Esophagus (tissue), 2 donors: ENCODE data around the gene EIF5A. TPM values are rescaled to one million over a fixed set of nuclear protein-coding genes. Genes with fewer than 3 reads are reported as not detected.
A peak's percentile ranks its signal among the peaks of the same experiment; 100 is the strongest.

Experiments
- H3K27ac ChIP-seq, 2 donors: one replicate each; pipeline ENCODE4 v1.5.1; 2013; ENCODE audit warnings: low read depth in 2 of 2, mild to moderate bottlenecking in 2 of 2, inconsistent platforms in 1 of 2, low read length in 1 of 2, moderate library complexity in 1 of 2
- H3K27me3 ChIP-seq, 2 donors: one replicate each; pipeline ENCODE4 v1.6.1; 2013; ENCODE audit warnings: low read length in 2 of 2, control low read depth in 1 of 2, mild to moderate bottlenecking in 1 of 2; ENCODE audit not compliant: insufficient read depth in 2 of 2, control insufficient read depth in 1 of 2
- H3K36me3 ChIP-seq, 2 donors: one replicate each; pipeline ENCODE4 v1.6.1; 2013; ENCODE audit warnings: low read length in 1 of 2; ENCODE audit not compliant: control insufficient read depth in 2 of 2, insufficient read depth in 2 of 2
- H3K4me1 ChIP-seq, 2 donors: one replicate each; pipeline ENCODE4 v1.6.1; 2013; ENCODE audit warnings: low read length in 1 of 2; ENCODE audit not compliant: control insufficient read depth in 2 of 2, insufficient read depth in 2 of 2
- H3K4me3 ChIP-seq, 2 donors: one replicate each; pipeline ENCODE4 v1.5.1; 2013; ENCODE audit warnings: low read length in 2 of 2, mild to moderate bottlenecking in 2 of 2, low read depth in 1 of 2, moderate library complexity in 1 of 2
- H3K9me3 ChIP-seq, 2 donors: one replicate each; pipeline ENCODE4 v1.6.1; 2013; ENCODE audit warnings: mild to moderate bottlenecking in 2 of 2, low read depth in 1 of 2, low read length in 1 of 2, moderate library complexity in 1 of 2; ENCODE audit not compliant: control insufficient read depth in 2 of 2, insufficient read depth in 1 of 2
- WGBS, 2 donors: extraction: QIAGEN DNeasy Blood & Tissue Kit; methylation state at CpG; one replicate each; pipeline ENCODE4 v1.1.7; 2013; 5-methylcytosine and 5-hydroxymethylcytosine counted together
- polyA plus RNA-seq, 2 donors: library from polyadenylated mRNA; stranded (reverse); fragments of 200-250 nt; gene quantifications; one replicate each; pipeline ENCODE4 v1.2.3, GENCODE V29; 2013
- donor health status: healthy with polysubstance abuse.
- donor health status: Bipolar disorder and iron deficiency.

The EIF5A gene
- polyA plus RNA-seq = 100 to 1,000 TPM; 597 to 599 TPM

DNA sequence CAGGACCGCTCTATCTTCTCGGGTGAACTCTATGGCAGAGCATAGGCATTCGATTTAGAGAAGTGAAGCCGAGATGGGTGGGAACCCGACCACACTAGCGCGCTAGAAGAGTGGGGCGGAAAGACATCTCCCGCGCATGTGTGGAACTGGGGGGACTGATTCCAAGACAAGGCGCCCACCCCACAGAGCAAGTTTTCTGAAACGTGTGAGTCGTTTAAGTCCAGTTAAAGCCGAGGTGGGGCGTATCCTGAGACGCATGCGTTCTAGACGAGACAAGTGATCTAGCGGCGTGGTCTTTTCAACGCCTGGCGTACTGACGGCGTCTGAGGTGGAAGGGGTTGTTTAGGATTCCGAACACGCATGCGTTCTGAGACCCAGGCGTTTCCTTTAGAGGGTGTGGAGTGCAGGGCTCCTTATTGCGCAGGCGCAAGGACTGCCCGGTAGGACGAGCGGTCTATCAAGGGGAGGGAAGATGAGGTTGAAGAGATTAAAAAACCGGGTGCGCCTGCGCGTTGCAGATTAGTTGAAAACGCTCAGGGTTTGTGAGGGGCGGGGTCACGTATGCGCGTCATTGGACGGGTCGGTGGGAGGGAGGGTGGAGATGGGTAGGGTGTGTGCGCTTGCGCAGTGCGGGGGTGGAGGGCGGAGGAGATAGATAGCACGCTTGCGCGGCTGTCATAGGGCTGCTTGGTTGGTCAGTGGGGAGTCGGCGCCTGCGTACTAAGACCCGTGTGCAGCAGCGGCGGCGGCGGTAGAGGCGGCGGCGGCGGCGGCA, at the start of gene EIF5A:
Gene EIF5A, plus strand, starts transcription at position 718 of the 775 bp plus-strand sequence. CDS start 2,008 bp downstream, outside the sequence.
- peak within 1 kb of the TSS; percentile 91 to 94 for H3K4me3 ChIP-seq
- H3K27ac ChIP-seq = peak within 1 kb of the TSS; percentile 100
- peaks cover 7 to 15% of the 10 kb centered on the region in 2 donors for H3K36me3 ChIP-seq
- H3K4me1 ChIP-seq = peaks cover 2 to 9% of the 10 kb centered on the region in 2 donors
- no peaks in the 10 kb centered on the region for H3K27me3 ChIP-seq
- no peaks in the 10 kb centered on the region for H3K9me3 ChIP-seq
- WGBS, 2 donors = 0 to 1% methylated on average over 64 of the region's 64 CpGs

DNA sequence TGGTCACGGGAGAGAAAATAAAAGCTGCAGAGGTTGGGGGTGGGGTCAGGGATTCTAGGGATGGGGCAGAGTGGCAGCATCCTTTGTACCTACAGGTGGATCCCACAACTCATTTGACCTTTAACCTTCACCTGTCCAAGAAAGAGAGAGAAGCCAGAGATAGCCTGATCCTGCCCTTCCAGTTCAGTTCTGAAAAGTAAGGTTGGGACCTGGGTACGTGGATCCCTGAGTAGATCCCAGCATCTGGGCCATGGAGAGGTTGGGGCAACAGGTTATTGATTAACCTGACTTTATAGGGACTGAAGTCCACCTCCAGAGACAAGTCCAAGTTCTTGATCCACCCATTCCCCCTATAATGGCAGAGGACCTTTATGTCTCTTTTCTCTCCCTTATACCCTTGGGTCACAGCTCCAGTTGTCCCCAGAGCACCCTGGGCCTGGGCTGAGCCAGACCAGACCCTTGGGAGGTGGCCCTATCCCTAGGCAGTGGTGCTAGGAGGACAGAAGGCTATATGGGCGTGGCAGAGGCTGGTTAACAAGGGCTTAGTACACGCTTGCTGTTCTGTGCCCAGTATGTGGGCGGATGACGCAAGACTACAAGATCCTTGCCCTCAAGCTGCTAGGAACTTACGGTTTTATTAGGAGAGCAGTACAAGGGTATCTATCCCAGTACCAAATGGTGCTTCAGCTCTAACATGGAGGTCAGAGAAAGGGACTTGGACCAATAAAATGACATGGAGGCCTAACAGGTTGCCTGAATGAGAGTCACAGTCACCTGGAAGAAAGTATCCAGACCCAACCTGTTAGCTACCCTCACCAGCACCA, 48.5 kb upstream of the EIF5A start:
- H3K36me3 ChIP-seq = peaks cover 10 to 17% of the 10 kb centered on the region in 2 donors
- peak overlapping the region in 1 of 2 donors; percentile 59 for H3K27ac ChIP-seq
- 65 to 67% methylated on average over 7 of the region's 7 CpGs for WGBS, 2 donors

DNA sequence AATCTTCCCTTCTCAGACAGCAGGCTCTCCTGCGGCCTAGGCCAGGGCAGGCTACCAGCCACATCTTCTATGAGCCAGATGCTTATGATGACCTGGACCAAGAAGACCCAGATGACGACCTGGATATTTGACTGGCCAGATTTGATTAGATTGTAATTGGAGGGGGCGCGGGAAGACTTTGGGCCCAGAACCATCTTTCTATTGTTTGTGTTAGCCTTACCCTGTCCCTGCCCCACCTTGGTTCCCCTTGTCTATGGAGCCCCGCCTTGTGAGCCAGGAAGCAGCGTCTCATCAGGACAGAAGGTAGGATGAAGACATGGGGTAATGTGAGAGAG, 47.9 kb upstream of the EIF5A start:
- Histone ChIP-seq H3K9me3 (no peaks in the 10 kb centered on the region), H3K27me3 (no peaks in the 10 kb centered on the region), H3K27ac (peak overlapping the region in 1 of 2 donors; percentile 59), H3K4me1 (no peaks in the 10 kb centered on the region), H3K36me3 (peaks cover 10 to 16% of the 10 kb centered on the region in 2 donors), H3K4me3 (peak overlapping the region in 1 of 2 donors; percentile 65)
- WGBS, 2 donors = 75 to 92% methylated on average over 6 of the region's 6 CpGs

More for the DNA sequence above, 48.5 kb upstream of the EIF5A start:
- H3K4me3 ChIP-seq = peak overlapping the region in 1 of 2 donors; percentile 65
- no peaks in the 10 kb centered on the region for H3K9me3 ChIP-seq
- no peaks in the 10 kb centered on the region for H3K27me3 ChIP-seq
- H3K4me1 ChIP-seq = no peaks in the 10 kb centered on the region

DNA sequence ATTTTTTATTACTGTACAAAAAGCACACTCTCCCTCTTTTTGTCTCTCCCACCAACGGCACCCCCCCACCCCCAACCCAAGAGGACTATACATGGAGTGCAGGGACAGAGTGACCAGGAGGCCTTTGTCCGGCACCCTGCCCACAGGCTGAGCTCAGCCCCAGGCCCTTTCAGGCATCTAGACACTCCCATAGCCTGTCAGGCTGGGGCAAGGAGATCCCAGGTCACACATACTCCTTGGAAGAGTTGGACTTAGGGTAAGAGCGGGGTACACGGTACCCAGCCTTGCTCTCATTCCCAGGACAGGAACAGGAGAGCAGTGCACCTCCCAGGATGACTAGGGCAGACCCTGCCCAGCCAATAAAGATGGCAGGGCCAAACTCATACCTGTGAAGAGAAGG, 47.3 kb upstream of the EIF5A start:
- Histone ChIP-seq H3K4me1 (no peaks in the 10 kb centered on the region), H3K27me3 (no peaks in the 10 kb centered on the region), H3K4me3 (peak overlapping the region; percentile 65 to 82), H3K27ac (peak overlapping the region; percentile 87 to 88), H3K36me3 (peaks cover 10 to 14% of the 10 kb centered on the region in 2 donors), H3K9me3 (no peaks in the 10 kb centered on the region)
- WGBS, 2 donors = 76 to 81% methylated on average over 4 of the region's 4 CpGs

DNA sequence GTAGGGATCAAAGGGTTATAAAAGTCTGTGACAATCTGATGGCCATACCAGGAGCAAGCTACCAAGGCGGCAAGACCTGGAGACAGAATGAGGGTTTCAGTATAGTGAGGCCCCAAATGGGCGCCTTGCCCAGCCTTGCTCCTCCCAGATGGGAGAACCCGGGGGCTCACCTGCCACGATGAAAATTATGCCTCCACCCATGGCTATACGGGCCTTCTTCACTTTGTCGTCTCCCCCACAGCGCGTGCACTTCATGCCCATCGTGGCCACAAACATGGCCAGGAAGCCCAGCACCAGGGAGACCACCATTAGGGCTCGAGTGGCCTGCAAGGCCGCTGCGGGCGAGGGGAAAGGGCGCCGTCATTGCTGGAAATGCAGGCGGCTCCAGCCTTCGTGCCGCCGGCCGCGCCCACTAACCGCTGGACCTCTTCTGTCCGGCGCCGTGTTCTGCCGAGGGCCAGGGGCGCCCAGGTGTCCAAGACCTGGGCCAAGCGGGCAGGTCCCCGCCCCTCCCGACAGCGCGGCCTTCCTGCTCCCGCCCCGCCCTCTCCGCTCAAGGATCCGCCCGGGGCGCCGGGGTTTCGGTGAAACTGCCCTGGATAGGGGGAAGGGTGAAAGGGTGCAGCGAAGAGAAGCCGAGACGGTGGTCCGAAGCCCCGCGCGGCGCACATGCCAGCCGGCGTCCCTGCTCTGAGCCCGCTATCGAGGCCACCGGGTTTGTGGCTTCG, 46.6 kb upstream of the EIF5A start:
- no peaks in the 10 kb centered on the region for H3K4me1 ChIP-seq
- peaks cover 10 to 14% of the 10 kb centered on the region in 2 donors for H3K36me3 ChIP-seq
- no peaks in the 10 kb centered on the region for H3K9me3 ChIP-seq
- WGBS, 2 donors = 7 to 10% methylated on average over 43 to 54 of the region's 54 CpGs
- H3K27me3 ChIP-seq = no peaks in the 10 kb centered on the region
- peak overlapping the region; percentile 65 to 82 for H3K4me3 ChIP-seq
- H3K27ac ChIP-seq = peak overlapping the region; percentile 87 to 88

DNA sequence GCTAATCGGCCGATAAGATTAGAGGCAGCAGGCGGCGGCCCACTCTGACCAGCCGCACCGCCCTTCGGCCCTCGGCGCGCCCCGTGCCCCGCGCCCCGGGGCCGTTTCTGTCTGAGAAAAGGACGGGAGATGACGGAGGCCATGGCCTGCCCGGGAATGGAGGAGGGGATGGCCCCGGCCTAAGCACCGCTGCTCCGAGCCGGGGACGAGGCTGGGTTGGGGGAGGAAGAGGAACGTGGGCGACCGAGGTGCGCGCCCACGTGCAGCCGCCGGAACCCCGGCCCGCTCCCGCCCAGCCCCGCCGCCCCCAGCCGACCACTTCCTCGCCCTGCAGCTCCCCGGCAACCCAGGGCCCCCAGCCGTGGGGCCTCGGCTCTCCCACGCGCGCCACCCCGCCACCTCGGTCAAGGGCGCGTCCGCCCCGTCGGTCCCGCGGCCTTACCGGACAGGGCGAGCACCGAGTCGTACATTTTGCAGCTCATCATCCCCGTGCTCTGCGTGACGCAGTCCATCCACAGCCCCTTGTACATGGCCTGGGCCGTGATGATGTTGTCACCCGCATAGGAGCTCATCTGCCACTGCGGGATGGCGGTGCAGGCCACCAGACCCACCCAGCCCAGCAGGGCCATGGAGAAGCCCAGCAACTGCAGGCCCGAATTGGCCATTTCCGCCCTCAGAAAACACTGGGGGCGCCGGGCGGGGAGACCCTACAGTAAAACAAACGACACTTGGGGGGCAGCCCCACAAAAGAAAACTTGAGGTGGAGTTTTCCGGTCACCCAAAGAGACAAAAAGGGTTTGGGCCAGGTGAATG, 45.8 kb upstream of the EIF5A start:
- peaks cover 8 to 12% of the 10 kb centered on the region in 2 donors for H3K36me3 ChIP-seq
- no peaks in the 10 kb centered on the region for H3K9me3 ChIP-seq
- no peaks in the 10 kb centered on the region for H3K4me1 ChIP-seq
- H3K4me3 ChIP-seq = peak overlapping the region; percentile 65 to 82
- WGBS, 2 donors = 11% methylated on average over 40 to 71 of the region's 71 CpGs
- peak overlapping the region; percentile 87 to 88 for H3K27ac ChIP-seq
- H3K27me3 ChIP-seq = no peaks in the 10 kb centered on the region

DNA sequence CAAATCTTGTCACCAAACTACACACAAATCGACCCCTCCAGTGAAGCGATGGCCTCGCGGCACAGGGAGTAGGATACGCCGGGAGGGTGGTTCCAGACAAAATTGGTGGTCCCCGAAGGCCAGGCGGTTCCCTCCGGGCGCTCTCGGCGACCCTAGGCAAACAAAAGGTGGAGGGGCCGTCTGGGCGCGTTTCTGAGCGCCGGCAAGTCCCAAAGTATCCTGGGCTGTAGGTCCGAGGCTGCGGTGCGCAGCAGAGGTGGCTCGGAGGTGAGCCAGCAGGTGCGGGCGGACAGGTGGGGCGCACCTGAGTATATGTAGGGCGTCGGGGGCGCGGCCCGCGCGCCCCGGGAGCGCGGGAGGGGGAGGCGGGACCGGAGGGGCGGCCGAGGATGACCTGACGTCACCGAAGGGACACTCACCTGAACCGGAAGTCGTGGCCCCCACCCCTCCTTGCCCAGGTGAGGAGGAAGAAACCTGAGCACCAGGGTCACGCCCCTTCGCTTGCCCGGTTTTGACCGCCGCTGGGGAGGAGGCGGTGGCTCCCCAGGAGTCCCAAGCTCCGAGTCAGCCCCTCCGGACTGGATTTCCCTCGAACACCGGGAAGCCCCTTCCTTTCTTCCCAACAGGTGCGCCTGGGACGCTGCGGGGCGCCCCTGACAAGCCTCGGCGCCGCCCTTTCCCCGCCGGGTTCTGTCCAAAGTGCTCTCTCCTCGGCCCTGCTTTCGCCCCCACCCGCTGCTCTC, 45.1 kb upstream of the EIF5A start, which contains the start of gene CLDN7:
Gene CLDN7, minus strand, starts transcription at position 287 of the 743 bp plus-strand sequence. CDS start 435 bp downstream, outside the sequence.
- Histone ChIP-seq H3K4me1 (no peaks in the 10 kb centered on the region), H3K27me3 (no peaks in the 10 kb centered on the region), H3K4me3 (peak within 1 kb of the TSS; percentile 65 to 82), H3K27ac (peak within 1 kb of the TSS; percentile 87 to 98), H3K36me3 (peaks cover 6 to 7% of the 10 kb centered on the region in 2 donors), H3K9me3 (no peaks in the 10 kb centered on the region)
- WGBS, 2 donors = 6% methylated on average over 63 to 64 of the region's 64 CpGs

DNA sequence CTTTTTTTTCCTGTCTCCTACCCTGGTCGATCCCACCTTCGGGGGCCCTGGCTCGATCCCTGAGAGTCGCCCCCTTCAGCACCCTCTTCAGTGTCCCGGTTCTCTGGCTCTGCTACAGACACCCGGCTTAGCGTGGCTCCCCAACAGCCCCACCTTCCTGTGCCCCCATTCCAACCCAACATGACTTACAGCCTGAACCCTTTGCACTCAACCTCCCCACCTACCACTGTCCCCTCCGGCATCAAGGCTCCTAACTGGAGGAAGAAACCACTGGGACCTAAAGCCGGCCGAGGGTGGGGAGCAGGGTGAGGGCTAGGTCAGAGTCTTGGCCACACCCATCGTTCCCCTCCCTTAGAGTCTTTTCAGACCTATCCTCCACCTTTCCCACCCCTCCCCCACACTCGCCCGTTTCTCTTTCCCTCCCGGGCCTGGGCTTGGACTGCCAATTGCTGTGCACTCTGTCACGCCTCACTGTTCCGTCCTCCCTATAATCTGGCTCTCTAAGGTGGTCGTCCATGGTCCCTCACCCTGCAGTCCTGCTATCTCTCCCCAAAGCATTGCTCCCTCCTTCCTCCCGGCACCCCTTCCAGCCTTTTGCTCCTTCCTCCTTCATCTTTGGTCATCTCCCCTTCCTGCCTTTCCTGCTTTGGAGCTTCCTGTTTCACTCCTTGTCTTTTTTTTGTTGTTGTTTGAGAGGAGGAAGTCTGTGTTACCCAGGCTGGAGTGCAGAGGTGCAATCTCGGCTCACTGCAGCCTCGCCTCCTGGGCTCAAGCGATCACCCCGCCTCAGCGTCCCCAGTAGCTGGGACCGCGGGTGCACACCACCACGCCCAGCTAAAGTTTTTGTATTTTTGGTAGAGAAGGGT, 44.3 kb upstream of the EIF5A start:
- peak overlapping the region; percentile 87 to 98 for H3K27ac ChIP-seq
- peaks cover 4 to 6% of the 10 kb centered on the region in 2 donors for H3K36me3 ChIP-seq
- H3K4me1 ChIP-seq = no peaks in the 10 kb centered on the region
- WGBS, 2 donors = 5 to 8% methylated on average over 23 to 26 of the region's 26 CpGs
- H3K4me3 ChIP-seq = peak overlapping the region; percentile 65 to 82
- no peaks in the 10 kb centered on the region for H3K27me3 ChIP-seq
- H3K9me3 ChIP-seq = no peaks in the 10 kb centered on the region
